ENCODE results near the gene CLMN.

GRCh38 chr14:95157327-95158189 is 162.2 kb downstream of the CLMN start, which contains the start of gene DICER1:
- TF ChIP-seq MAFK (IDR thresholded peaks at IDR 0.05; ENCODE audit: low read depth, low read length) (no peak), RCOR1 (IDR thresholded peaks at IDR 0.05; ENCODE audit: insufficient replicate concordance, low read length) (no peak), ELK1 (IDR thresholded peaks at IDR 0.05; ENCODE audit: borderline replicate concordance, low read depth, low read length) (no peak), POLR2A (IDR thresholded peaks at IDR 0.05; ENCODE audit: low read depth, low read length) (peak; percentile 50; the same call in 1 of the 2 replicates), CTCF (conservative IDR thresholded peaks at IDR 0.05; ENCODE audit: low read depth, low read length) (no peak), MXI1 (IDR thresholded peaks at IDR 0.05; ENCODE audit: borderline replicate concordance, low read depth, low read length) (no peak)

Data from IMR-90 (cell line).